ENCODE measurements around the gene SLC12A3. TPM values are rescaled to one million over a fixed set of nuclear protein-coding genes. Genes with fewer than 3 reads are reported as not detected.
A peak's percentile ranks its signal among the peaks of the same experiment; 100 is the strongest.

SLC12A3 gene, protein sequence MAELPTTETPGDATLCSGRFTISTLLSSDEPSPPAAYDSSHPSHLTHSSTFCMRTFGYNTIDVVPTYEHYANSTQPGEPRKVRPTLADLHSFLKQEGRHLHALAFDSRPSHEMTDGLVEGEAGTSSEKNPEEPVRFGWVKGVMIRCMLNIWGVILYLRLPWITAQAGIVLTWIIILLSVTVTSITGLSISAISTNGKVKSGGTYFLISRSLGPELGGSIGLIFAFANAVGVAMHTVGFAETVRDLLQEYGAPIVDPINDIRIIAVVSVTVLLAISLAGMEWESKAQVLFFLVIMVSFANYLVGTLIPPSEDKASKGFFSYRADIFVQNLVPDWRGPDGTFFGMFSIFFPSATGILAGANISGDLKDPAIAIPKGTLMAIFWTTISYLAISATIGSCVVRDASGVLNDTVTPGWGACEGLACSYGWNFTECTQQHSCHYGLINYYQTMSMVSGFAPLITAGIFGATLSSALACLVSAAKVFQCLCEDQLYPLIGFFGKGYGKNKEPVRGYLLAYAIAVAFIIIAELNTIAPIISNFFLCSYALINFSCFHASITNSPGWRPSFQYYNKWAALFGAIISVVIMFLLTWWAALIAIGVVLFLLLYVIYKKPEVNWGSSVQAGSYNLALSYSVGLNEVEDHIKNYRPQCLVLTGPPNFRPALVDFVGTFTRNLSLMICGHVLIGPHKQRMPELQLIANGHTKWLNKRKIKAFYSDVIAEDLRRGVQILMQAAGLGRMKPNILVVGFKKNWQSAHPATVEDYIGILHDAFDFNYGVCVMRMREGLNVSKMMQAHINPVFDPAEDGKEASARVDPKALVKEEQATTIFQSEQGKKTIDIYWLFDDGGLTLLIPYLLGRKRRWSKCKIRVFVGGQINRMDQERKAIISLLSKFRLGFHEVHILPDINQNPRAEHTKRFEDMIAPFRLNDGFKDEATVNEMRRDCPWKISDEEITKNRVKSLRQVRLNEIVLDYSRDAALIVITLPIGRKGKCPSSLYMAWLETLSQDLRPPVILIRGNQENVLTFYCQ
- not detected in 2 replicates for total RNA-seq

- peaks cover 45% of the 10 kb centered on the region for H3K4me1 Mint-ChIP-seq (ENCODE audit: low read depth)
- peaks cover 1% of the 10 kb centered on the region for H3K36me3 Mint-ChIP-seq (ENCODE audit: low read depth)
- H3K27me3 Mint-ChIP-seq (ENCODE audit: insufficient read depth): no peaks in the 10 kb centered on the region
- H3K27ac Mint-ChIP-seq: no peak within 1 kb of the TSS
- no peak for DNase-seq (ENCODE audit: low spot score)
- H3K4me3 Mint-ChIP-seq: no peak within 1 kb of the TSS
- intact Hi-C loops (cut with micrococcal nuclease): loop anchor here (5.0 to 10.0 kb wide), 2 partner anchors 180 to 288 kb away; no protein-coding TSS in a partner anchor
- no peaks in the 10 kb centered on the region for H3K9me3 Mint-ChIP-seq
Measured at GRCh38 chr16:56864960-56865359, at the start of gene SLC12A3. TSS of gene SLC12A3 (plus strand) at chr16:56865207. CDS start at chr16:56865236, 29 bp downstream.

GRCh38 chr16:56815721-56816120, 49.3 kb upstream of the SLC12A3 start:
- no peak for DNase-seq (ENCODE audit: low spot score)
- intact Hi-C loops (cut with micrococcal nuclease): no loop called here
- H3K4me1 Mint-ChIP-seq (ENCODE audit: low read depth): no peaks in the 10 kb centered on the region
- peaks cover 4% of the 10 kb centered on the region for H3K36me3 Mint-ChIP-seq (ENCODE audit: low read depth)
- H3K27ac Mint-ChIP-seq: no peak overlapping the region
- H3K27me3 Mint-ChIP-seq (ENCODE audit: insufficient read depth): no peaks in the 10 kb centered on the region
- no peaks in the 10 kb centered on the region for H3K9me3 Mint-ChIP-seq
- no peak overlapping the region for H3K4me3 Mint-ChIP-seq

GRCh38 chr16:56817056-56817455, 48.0 kb upstream of the SLC12A3 start:
- H3K27ac Mint-ChIP-seq: no peak overlapping the region

GRCh38 chr16:56817938-56818337, 47.1 kb upstream of the SLC12A3 start:
- Mint-ChIP-seq H3K36me3 (ENCODE audit: low read depth) (peaks cover 8% of the 10 kb centered on the region), H3K4me1 (ENCODE audit: low read depth) (no peaks in the 10 kb centered on the region), H3K9me3 (no peaks in the 10 kb centered on the region), H3K4me3 (no peak overlapping the region), H3K27ac (peak overlapping the region; percentile 11), H3K27me3 (ENCODE audit: insufficient read depth) (no peaks in the 10 kb centered on the region)
- intact Hi-C loops (cut with micrococcal nuclease): no loop called here
- no peak for DNase-seq (ENCODE audit: low spot score)

More at GRCh38 chr16:56817056-56817455, 48.0 kb upstream of the SLC12A3 start:
- Mint-ChIP-seq H3K27me3 (ENCODE audit: insufficient read depth) (no peaks in the 10 kb centered on the region), H3K36me3 (ENCODE audit: low read depth) (peaks cover 8% of the 10 kb centered on the region), H3K4me1 (ENCODE audit: low read depth) (no peaks in the 10 kb centered on the region), H3K4me3 (no peak overlapping the region), H3K9me3 (no peaks in the 10 kb centered on the region)
- intact Hi-C loops (cut with micrococcal nuclease): no loop called here
- no peak for DNase-seq (ENCODE audit: low spot score)

- Mint-ChIP-seq H3K27ac (no peak overlapping the region), H3K4me1 (ENCODE audit: low read depth) (no peaks in the 10 kb centered on the region), H3K36me3 (ENCODE audit: low read depth) (peaks cover 8% of the 10 kb centered on the region), H3K4me3 (no peak overlapping the region), H3K9me3 (no peaks in the 10 kb centered on the region), H3K27me3 (ENCODE audit: insufficient read depth) (no peaks in the 10 kb centered on the region)
- DNase-seq (ENCODE audit: low spot score): no peak
- intact Hi-C loops (cut with micrococcal nuclease): no loop called here
Measured at GRCh38 chr16:56823081-56823733, 41.8 kb upstream of the SLC12A3 start.

- no peaks in the 10 kb centered on the region for H3K27me3 Mint-ChIP-seq (ENCODE audit: insufficient read depth)
- H3K36me3 Mint-ChIP-seq (ENCODE audit: low read depth): peaks cover 15% of the 10 kb centered on the region
- no peak for DNase-seq (ENCODE audit: low spot score)
- H3K4me3 Mint-ChIP-seq: no peak overlapping the region
- H3K27ac Mint-ChIP-seq: no peak overlapping the region
- intact Hi-C loops (cut with micrococcal nuclease): no loop called here
- no peaks in the 10 kb centered on the region for H3K9me3 Mint-ChIP-seq
- H3K4me1 Mint-ChIP-seq (ENCODE audit: low read depth): no peaks in the 10 kb centered on the region
Measured at GRCh38 chr16:56824331-56824730, 40.7 kb upstream of the SLC12A3 start.

GRCh38 chr16:56824804-56825203, 40.2 kb upstream of the SLC12A3 start:
- Mint-ChIP-seq H3K36me3 (ENCODE audit: low read depth) (peaks cover 19% of the 10 kb centered on the region), H3K9me3 (no peaks in the 10 kb centered on the region), H3K4me1 (ENCODE audit: low read depth) (no peaks in the 10 kb centered on the region), H3K27me3 (ENCODE audit: insufficient read depth) (no peaks in the 10 kb centered on the region), H3K27ac (no peak overlapping the region), H3K4me3 (no peak overlapping the region)
- DNase-seq (ENCODE audit: low spot score): no peak
- intact Hi-C loops (cut with micrococcal nuclease): no loop called here

DNA sequence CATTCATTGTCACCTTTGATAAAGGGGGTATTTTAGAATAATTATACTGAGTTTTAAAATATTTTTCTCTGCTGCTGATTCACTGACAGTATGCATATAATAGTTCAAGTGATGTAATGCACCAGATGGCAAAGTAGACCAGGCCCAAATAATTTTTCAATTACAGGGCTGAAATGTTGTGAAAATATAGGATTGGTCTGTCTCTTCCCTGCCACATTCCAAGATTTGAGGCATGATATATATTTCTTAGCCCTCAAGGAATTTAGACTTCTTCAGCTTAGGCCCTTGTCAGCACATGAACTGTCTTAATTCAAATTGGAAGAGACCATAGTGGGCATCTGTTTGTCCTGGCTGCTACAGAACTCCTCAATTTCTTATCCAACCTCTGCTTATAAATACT, 39.2 kb upstream of the SLC12A3 start:
- Mint-ChIP-seq H3K9me3 (no peaks in the 10 kb centered on the region), H3K4me3 (no peak overlapping the region), H3K27ac (no peak overlapping the region), H3K36me3 (ENCODE audit: low read depth) (peaks cover 21% of the 10 kb centered on the region), H3K4me1 (ENCODE audit: low read depth) (no peaks in the 10 kb centered on the region), H3K27me3 (ENCODE audit: insufficient read depth) (no peaks in the 10 kb centered on the region)
- intact Hi-C loops (cut with micrococcal nuclease): no loop called here
- DNase-seq (ENCODE audit: low spot score): no peak

GRCh38 chr16:56828647-56829046, 36.4 kb upstream of the SLC12A3 start:
- Mint-ChIP-seq H3K4me3 (no peak overlapping the region), H3K9me3 (no peaks in the 10 kb centered on the region), H3K4me1 (ENCODE audit: low read depth) (no peaks in the 10 kb centered on the region), H3K27me3 (ENCODE audit: insufficient read depth) (no peaks in the 10 kb centered on the region), H3K36me3 (ENCODE audit: low read depth) (peaks cover 36% of the 10 kb centered on the region), H3K27ac (no peak overlapping the region)
- intact Hi-C loops (cut with micrococcal nuclease): no loop called here
- no peak for DNase-seq (ENCODE audit: low spot score)

DNA sequence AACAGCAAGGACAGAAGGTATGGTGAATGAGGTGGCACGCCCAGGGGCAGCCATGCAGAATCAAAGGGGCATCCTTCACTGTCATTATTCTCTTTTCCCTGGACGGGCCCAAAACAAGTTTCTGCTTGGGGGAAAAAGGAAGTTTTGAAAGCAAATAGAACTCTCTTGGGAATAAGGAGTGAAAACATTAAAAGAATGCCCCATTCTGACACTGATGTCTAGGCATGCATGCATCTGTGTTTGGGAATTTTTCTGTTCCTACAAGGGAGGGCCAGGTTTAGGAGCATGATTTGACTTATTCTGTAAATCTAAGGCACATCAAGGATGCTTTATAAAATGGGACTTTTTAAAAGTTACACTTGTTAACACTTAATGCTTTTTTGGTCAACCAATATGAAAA, 34.3 kb upstream of the SLC12A3 start:
- Mint-ChIP-seq H3K4me3 (no peak overlapping the region), H3K36me3 (ENCODE audit: low read depth) (peaks cover 35% of the 10 kb centered on the region), H3K4me1 (ENCODE audit: low read depth) (no peaks in the 10 kb centered on the region), H3K27me3 (ENCODE audit: insufficient read depth) (no peaks in the 10 kb centered on the region), H3K9me3 (no peaks in the 10 kb centered on the region), H3K27ac (no peak overlapping the region)
- intact Hi-C loops (cut with micrococcal nuclease): no loop called here
- no peak for DNase-seq (ENCODE audit: low spot score)

DNA sequence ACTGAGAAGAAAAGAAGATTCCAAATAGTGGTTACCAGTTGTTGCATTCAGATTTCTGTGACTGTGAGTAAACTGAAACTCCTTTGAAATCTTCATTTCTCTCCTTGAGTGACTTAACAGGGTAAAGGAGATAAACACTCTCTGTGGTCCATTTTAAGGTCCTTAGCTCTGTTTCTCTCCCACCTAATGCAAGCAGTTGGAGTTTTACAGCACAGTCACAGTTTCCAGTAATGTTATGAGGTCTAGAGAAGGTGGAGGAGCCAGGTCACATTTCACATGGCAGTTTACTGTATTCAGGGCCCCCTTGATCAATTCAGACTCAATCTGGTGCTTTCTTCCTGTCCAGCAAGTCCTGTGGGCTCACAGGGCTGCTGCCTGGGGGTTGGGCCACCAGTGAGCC, 32.2 kb upstream of the SLC12A3 start:
- intact Hi-C loops (cut with micrococcal nuclease): no loop called here

DNA sequence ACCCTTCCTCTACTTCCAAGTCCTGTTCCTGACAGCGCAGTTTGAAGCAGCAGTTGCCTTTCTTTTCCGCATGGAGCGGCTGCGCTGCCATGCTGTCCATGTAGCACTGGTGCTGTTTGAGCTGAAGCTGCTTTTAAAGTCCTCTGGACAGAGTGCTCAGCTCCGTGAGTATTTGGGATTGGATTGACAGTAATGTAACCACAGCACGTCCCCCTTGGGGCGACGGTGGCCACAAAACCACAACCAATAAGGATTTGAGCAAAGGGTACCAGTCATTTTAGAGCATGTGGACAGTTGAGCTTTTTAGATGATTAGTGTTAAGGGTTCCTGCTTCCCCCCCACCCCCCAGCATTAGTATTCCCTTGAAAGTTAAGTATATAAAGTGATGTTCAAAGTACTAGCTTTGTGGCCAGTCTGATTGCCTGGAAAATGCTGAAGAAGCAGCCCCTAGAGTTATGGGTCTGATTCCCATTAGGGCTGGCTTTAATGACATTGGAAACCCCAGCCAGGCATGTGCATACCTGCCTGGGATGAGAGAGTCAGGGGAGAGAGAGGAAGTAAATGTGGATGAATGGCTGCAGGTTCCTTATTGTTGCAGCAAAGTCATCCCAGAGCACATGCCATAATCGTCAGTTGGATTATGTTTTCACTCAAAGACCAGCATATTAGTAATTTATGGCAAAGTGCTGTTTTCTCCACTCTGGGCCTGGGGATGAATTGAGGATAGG, 31.6 kb upstream of the SLC12A3 start:
- no peak overlapping the region for H3K4me3 Mint-ChIP-seq
- no peaks in the 10 kb centered on the region for H3K4me1 Mint-ChIP-seq (ENCODE audit: low read depth)
- intact Hi-C loops (cut with micrococcal nuclease): no loop called here
- H3K27me3 Mint-ChIP-seq (ENCODE audit: insufficient read depth): no peaks in the 10 kb centered on the region
- DNase-seq (ENCODE audit: low spot score): no peak
- no peaks in the 10 kb centered on the region for H3K9me3 Mint-ChIP-seq
- peaks cover 39% of the 10 kb centered on the region for H3K36me3 Mint-ChIP-seq (ENCODE audit: low read depth)
- peak overlapping the region; percentile 52 for H3K27ac Mint-ChIP-seq

More for the DNA sequence above, 32.2 kb upstream of the SLC12A3 start:
- Mint-ChIP-seq H3K36me3 (ENCODE audit: low read depth) (peaks cover 37% of the 10 kb centered on the region), H3K9me3 (no peaks in the 10 kb centered on the region), H3K4me1 (ENCODE audit: low read depth) (no peaks in the 10 kb centered on the region), H3K4me3 (no peak overlapping the region), H3K27ac (peak overlapping the region; percentile 1), H3K27me3 (ENCODE audit: insufficient read depth) (no peaks in the 10 kb centered on the region)
- DNase-seq (ENCODE audit: low spot score): no peak
